PC-9 (cell line): ENCODE results near the gene REL.

Experiments
- EZH2 ChIP-seq: fragments of 200-600 bp; sonication (generic); IDR thresholded peaks from 2 replicates; pipeline ENCODE4 v1.8.0; 2017; ENCODE audit warnings: antibody characterized with exemption, low read depth
- TF ChIP-seq, protein P1 (sequence below): fragments of 200-600 bp; sonication (generic); conservative IDR thresholded peaks from 2 replicates; pipeline ENCODE4 v1.6.1; 2017; ENCODE audit warnings: mixed run types, antibody characterized with exemption, mild to moderate bottlenecking, moderate library complexity

DNA sequence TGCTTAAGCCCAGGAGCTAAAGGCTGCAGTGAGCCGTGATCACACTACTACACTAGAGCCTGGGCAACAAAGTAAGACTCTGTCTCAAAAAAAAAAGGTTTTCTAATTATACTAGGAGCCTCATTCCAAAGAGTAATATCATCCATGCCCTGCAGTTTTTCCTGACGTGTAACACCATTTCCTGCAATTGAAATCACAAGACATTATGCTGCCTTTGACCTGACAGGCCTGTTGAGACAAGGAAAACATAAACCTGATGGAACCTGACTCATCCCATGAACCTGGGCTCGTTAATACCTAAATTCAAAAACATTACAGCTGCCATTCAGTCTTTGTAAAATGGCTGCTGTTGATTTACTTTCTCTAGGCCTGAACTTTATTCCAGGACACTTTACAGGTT is 77.4 kb downstream of the REL start:
- TF ChIP-seq, protein P1, sequence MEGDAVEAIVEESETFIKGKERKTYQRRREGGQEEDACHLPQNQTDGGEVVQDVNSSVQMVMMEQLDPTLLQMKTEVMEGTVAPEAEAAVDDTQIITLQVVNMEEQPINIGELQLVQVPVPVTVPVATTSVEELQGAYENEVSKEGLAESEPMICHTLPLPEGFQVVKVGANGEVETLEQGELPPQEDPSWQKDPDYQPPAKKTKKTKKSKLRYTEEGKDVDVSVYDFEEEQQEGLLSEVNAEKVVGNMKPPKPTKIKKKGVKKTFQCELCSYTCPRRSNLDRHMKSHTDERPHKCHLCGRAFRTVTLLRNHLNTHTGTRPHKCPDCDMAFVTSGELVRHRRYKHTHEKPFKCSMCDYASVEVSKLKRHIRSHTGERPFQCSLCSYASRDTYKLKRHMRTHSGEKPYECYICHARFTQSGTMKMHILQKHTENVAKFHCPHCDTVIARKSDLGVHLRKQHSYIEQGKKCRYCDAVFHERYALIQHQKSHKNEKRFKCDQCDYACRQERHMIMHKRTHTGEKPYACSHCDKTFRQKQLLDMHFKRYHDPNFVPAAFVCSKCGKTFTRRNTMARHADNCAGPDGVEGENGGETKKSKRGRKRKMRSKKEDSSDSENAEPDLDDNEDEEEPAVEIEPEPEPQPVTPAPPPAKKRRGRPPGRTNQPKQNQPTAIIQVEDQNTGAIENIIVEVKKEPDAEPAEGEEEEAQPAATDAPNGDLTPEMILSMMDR: no peak
- TF ChIP-seq EZH2: no peak
